Breast epithelium (tissue), 4 donors: ENCODE data around the gene NELFE. TPM values are rescaled to one million over a fixed set of nuclear protein-coding genes. Genes with fewer than 3 reads are reported as not detected.
A peak's percentile ranks its signal among the peaks of the same experiment; 100 is the strongest.

ENCODE experiments used
- DNase-seq, 2 donors: peaks; one replicate each; pipeline ENCODE4 v3.0.0-alpha.2; 2019; ENCODE audit warnings: low spot score in 2 of 2
- H3K27ac ChIP-seq, 2 donors: fragments of 200-600 bp; sonication (generic) in 1 of 2; one replicate each; pipeline ENCODE4 v1.5.1; 2016 to 2019; ENCODE audit warnings: mild to moderate bottlenecking in 1 of 2
- H3K27me3 ChIP-seq, 2 donors: fragments of 200-600 bp; sonication (generic) in 1 of 2; one replicate each; pipeline versions ENCODE4 v1.5.1 to v1.6.0; 2017 to 2019; ENCODE audit warnings: control low read depth in 1 of 2, mild to moderate bottlenecking in 1 of 2
- H3K36me3 ChIP-seq: fragments of 200-600 bp; one replicate; pipeline ENCODE4 v1.5.1; 2019
- H3K4me1 ChIP-seq, 2 donors: fragments of 200-600 bp; sonication (generic); one replicate each; pipeline ENCODE4 v1.5.1; 2016 to 2019; ENCODE audit warnings: control low read depth in 1 of 2
- H3K4me3 ChIP-seq, 3 donors: fragments of 200-600 bp; sonication (generic); 1 replicate in 2 of 3; 2 replicates in 1 of 3; pipeline ENCODE4 v1.5.1; 2016 to 2019; ENCODE audit warnings: mild to moderate bottlenecking in 3 of 3, moderate library complexity in 2 of 3
- H3K9me3 ChIP-seq, 2 donors: fragments of 200-600 bp; sonication (generic) in 1 of 2; one replicate each; pipeline ENCODE4 v1.5.1; 2016 to 2019; ENCODE audit warnings: control low read depth in 1 of 2
- POLR2A ChIP-seq: fragments of 450-650 bp; IDR thresholded peaks from one replicate; pipeline ENCODE4 v1.6.1; 2016; ENCODE audit warnings: antibody characterized with exemption, mild to moderate bottlenecking, moderate library complexity
- POLR2AphosphoS5 ChIP-seq, 3 donors: sonication (generic); formaldehyde crosslinking; IDR thresholded peaks; one replicate each; pipeline ENCODE4 v1.6.1; 2017; ENCODE audit warnings: antibody characterized with exemption in 3 of 3
- intact Hi-C: fragments of 100-400 bp; cut with DNase I; formaldehyde crosslinking; loops from one replicate; pipeline ENCODE4 v1.15.1; 2023; ENCODE audit warnings: low total_unique reads
- total RNA-seq, 3 donors: library from RNA; depleted of rRNA; stranded (reverse); fragments of >200 nt; gene quantifications; one replicate each; pipeline ENCODE4 v1.1.0, GENCODE V29; 2016
- TF ChIP-seq, protein P1 (sequence below), 3 donors: fragments of 450-650 bp; IDR thresholded peaks; one replicate each; pipeline ENCODE4 v1.5.1; 2016 to 2017; ENCODE audit warnings: antibody characterized with exemption in 3 of 3, mild to moderate bottlenecking in 3 of 3, moderate library complexity in 3 of 3

The NELFE gene
- total RNA-seq, 3 donors from 2014 or later: 77.3 to 92.7 (median 90.1) TPM

DNA sequence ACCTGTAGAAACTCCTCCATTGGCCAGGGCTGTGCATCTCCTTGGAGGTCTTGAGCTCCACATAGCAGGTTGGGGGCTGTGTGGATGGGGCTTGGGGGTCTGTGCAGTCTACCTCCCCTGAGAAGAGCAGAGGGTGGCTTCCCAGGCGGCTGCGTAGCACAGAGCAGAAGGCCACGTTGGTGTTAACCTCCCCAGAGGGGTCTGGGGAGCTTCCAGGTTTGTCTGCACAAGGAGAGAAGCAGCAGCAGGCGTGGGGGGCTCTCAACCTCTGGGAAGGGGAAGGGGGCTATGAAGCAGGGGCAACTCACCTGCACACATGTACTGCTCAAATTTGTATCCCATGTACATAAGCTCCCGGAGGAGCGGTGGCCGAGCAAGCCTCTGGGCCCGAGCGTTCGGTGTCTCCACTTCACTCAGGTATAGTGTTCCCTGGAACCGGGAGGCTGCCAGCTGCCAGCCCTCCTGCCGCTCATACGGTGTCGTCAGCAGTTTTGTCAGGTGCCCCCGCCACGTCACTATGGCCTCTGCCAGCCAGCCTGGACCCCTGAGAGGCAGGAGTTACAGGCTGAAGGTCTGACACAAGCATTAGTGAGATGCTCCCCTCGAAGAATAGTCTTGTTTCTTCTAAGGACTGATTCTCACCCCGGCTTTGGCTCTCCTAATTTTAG is 12.0 kb upstream of the NELFE start:
- Histone ChIP-seq H3K27me3 (no peaks in the 10 kb centered on the region), H3K36me3 (no peaks in the 10 kb centered on the region), H3K9me3 (no peaks in the 10 kb centered on the region), H3K4me3 (peak overlapping the region; percentile 60 to 99 (median 73)), H3K27ac (peak overlapping the region; percentile 99), H3K4me1 (peaks cover 8 to 15% of the 10 kb centered on the region in 2 donors)
- no peak for DNase-seq
- no peak for TF ChIP-seq POLR2AphosphoS5 (IDR thresholded peaks at IDR 0.05)
- TF ChIP-seq, protein P1, sequence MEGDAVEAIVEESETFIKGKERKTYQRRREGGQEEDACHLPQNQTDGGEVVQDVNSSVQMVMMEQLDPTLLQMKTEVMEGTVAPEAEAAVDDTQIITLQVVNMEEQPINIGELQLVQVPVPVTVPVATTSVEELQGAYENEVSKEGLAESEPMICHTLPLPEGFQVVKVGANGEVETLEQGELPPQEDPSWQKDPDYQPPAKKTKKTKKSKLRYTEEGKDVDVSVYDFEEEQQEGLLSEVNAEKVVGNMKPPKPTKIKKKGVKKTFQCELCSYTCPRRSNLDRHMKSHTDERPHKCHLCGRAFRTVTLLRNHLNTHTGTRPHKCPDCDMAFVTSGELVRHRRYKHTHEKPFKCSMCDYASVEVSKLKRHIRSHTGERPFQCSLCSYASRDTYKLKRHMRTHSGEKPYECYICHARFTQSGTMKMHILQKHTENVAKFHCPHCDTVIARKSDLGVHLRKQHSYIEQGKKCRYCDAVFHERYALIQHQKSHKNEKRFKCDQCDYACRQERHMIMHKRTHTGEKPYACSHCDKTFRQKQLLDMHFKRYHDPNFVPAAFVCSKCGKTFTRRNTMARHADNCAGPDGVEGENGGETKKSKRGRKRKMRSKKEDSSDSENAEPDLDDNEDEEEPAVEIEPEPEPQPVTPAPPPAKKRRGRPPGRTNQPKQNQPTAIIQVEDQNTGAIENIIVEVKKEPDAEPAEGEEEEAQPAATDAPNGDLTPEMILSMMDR (IDR thresholded peaks at IDR 0.05): no peak
- no peak for TF ChIP-seq POLR2A
- intact Hi-C loops: loop anchor here (2.0 kb wide), 1 partner anchor 70 kb away; no protein-coding TSS in a partner anchor

GRCh38 chr6:31969712-31970603 is 11.2 kb upstream of the NELFE start:
- no peak overlapping the region for H3K4me3 ChIP-seq
- peaks cover 8 to 15% of the 10 kb centered on the region in 2 donors for H3K4me1 ChIP-seq
- H3K9me3 ChIP-seq: no peaks in the 10 kb centered on the region
- TF ChIP-seq, protein P1 (IDR thresholded peaks at IDR 0.05): no peak
- TF ChIP-seq POLR2AphosphoS5 (IDR thresholded peaks at IDR 0.05): no peak
- no peak for TF ChIP-seq POLR2A
- intact Hi-C loops: loop anchor here (2.0 kb wide), 1 partner anchor 69 kb away; no protein-coding TSS in a partner anchor
- H3K36me3 ChIP-seq: no peaks in the 10 kb centered on the region
- H3K27ac ChIP-seq: peak overlapping the region; percentile 99
- no peak for DNase-seq
- H3K27me3 ChIP-seq: no peaks in the 10 kb centered on the region

DNA sequence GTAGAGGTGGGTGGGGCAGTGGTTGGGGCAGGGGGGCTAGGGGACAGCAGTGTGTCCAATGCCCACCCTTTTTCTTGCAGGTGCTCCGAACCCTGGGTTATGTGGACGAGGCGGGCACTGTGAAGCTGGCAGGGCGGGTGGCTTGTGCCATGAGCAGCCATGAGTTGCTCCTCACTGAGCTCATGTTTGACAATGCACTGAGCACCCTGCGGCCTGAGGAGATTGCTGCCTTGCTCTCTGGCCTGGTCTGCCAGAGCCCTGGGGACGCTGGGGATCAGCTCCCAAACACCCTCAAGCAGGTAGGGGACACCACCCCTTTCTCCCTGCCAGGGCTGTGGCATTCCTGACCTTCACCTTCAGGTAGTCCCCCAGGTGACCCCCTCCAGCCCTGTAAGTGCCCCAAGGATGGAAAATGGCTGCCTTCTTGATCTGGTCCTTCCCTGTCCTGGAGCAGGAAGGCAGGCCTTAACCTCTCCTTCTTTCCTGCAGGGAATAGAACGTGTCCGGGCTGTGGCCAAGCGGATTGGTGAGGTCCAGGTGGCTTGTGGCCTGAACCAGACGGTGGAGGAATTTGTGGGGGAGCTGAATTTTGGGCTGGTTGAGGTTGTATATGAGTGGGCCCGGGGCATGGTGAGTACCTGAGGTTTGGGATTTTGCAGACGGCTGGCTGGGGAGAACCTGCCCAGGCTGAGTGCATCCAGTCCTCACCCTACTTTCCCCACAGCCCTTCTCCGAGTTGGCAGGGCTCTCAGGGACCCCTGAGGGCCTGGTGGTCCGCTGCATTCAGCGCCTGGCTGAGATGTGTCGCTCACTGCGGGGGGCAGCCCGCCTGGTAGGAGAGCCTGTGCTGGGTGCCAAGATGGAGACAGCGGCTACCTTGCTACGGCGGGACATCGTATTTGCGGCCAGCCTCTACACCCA is 10.3 kb upstream of the NELFE start:
- H3K27ac ChIP-seq: no peak overlapping the region
- no peaks in the 10 kb centered on the region for H3K27me3 ChIP-seq
- peaks cover 8 to 15% of the 10 kb centered on the region in 2 donors for H3K4me1 ChIP-seq
- no peaks in the 10 kb centered on the region for H3K9me3 ChIP-seq
- no peak for TF ChIP-seq POLR2A
- no peak for TF ChIP-seq POLR2AphosphoS5 (IDR thresholded peaks at IDR 0.05)
- TF ChIP-seq, protein P1 (IDR thresholded peaks at IDR 0.05): no peak
- no peaks in the 10 kb centered on the region for H3K36me3 ChIP-seq
- no peak for DNase-seq
- H3K4me3 ChIP-seq: no peak overlapping the region
- intact Hi-C loops: no loop called here

- Histone ChIP-seq H3K9me3 (no peaks in the 10 kb centered on the region), H3K4me1 (peaks cover 8 to 12% of the 10 kb centered on the region in 2 donors), H3K27me3 (no peaks in the 10 kb centered on the region), H3K27ac (peak overlapping the region in 1 of 2 donors; percentile 12), H3K36me3 (no peaks in the 10 kb centered on the region), H3K4me3 (no peak overlapping the region)
- DNase-seq: no peak
- intact Hi-C loops: no loop called here
- TF ChIP-seq POLR2AphosphoS5 (IDR thresholded peaks at IDR 0.05) (no peak), POLR2A (no peak)
- TF ChIP-seq, protein P1 (IDR thresholded peaks at IDR 0.05): no peak
Observed at GRCh38 chr6:31968326-31968725, 9.6 kb upstream of the NELFE start.
